ENCODE measurements around the gene SUPT4H1. TPM values are rescaled to one million over a fixed set of nuclear protein-coding genes. Genes with fewer than 3 reads are reported as not detected.
A peak's percentile ranks its signal among the peaks of the same experiment; 100 is the strongest.

SUPT4H1 gene
- total RNA-seq, 2 donors from 2014 or later: 84.0 to 143 TPM

- DNase-seq (ENCODE audit: low spot score) (no peak), ATAC-seq (no peak)
- Mint-ChIP-seq H3K27me3 (no peaks in the 10 kb centered on the region), H3K9me3 (no peaks in the 10 kb centered on the region), H3K4me3 (no peak overlapping the region), H3K36me3 (no peaks in the 10 kb centered on the region), H3K27ac (peak overlapping the region in 1 of 2 donors; percentile 30), H3K4me1 (ENCODE audit: low read depth in 2 of 2) (peaks cover 37 to 42% of the 10 kb centered on the region in 2 donors)
These were observed 23.8 kb upstream of the SUPT4H1 start for GRCh38 chr17:58375811-58376210.

- no peak overlapping the region for H3K27ac Mint-ChIP-seq
- ATAC-seq (no peak), DNase-seq (ENCODE audit: low spot score) (no peak)
- H3K36me3 Mint-ChIP-seq: no peaks in the 10 kb centered on the region
- H3K4me3 Mint-ChIP-seq: no peak overlapping the region
- no peaks in the 10 kb centered on the region for H3K9me3 Mint-ChIP-seq
- no peaks in the 10 kb centered on the region for H3K27me3 Mint-ChIP-seq
- H3K4me1 Mint-ChIP-seq (ENCODE audit: low read depth in 2 of 2): peaks cover 37 to 42% of the 10 kb centered on the region in 2 donors
These were observed 23.3 kb upstream of the SUPT4H1 start for GRCh38 chr17:58375256-58375655.

GRCh38 chr17:58373923-58374322 is 21.9 kb upstream of the SUPT4H1 start:
- Mint-ChIP-seq H3K9me3 (no peaks in the 10 kb centered on the region), H3K27ac (no peak overlapping the region), H3K27me3 (no peaks in the 10 kb centered on the region), H3K36me3 (no peaks in the 10 kb centered on the region), H3K4me3 (no peak overlapping the region), H3K4me1 (ENCODE audit: low read depth in 2 of 2) (peaks cover 35 to 38% of the 10 kb centered on the region in 2 donors)
- ATAC-seq (no peak), DNase-seq (ENCODE audit: low spot score) (no peak)

GRCh38 chr17:58373003-58373402 is 21.0 kb upstream of the SUPT4H1 start:
- H3K27me3 Mint-ChIP-seq: no peaks in the 10 kb centered on the region
- no peak for DNase-seq (ENCODE audit: low spot score)
- no peak for ATAC-seq
- no peaks in the 10 kb centered on the region for H3K9me3 Mint-ChIP-seq
- H3K4me1 Mint-ChIP-seq (ENCODE audit: low read depth in 2 of 2): peaks cover 36 to 37% of the 10 kb centered on the region in 2 donors
- H3K27ac Mint-ChIP-seq: no peak overlapping the region
- no peak overlapping the region for H3K4me3 Mint-ChIP-seq
- H3K36me3 Mint-ChIP-seq: no peaks in the 10 kb centered on the region

- H3K27me3 Mint-ChIP-seq: no peaks in the 10 kb centered on the region
- peaks cover 36 to 42% of the 10 kb centered on the region in 2 donors for H3K4me1 Mint-ChIP-seq (ENCODE audit: low read depth in 2 of 2)
- ATAC-seq: no peak
- no peaks in the 10 kb centered on the region for H3K9me3 Mint-ChIP-seq
- H3K36me3 Mint-ChIP-seq: no peaks in the 10 kb centered on the region
- peak overlapping the region in 1 of 2 donors; percentile 30 for H3K27ac Mint-ChIP-seq
- no peak for DNase-seq (ENCODE audit: low spot score)
- H3K4me3 Mint-ChIP-seq: no peak overlapping the region
These were observed 19.4 kb upstream of the SUPT4H1 start for GRCh38 chr17:58371300-58371950.

- DNase-seq (ENCODE audit: low spot score) (no peak), ATAC-seq (no peak)
- Mint-ChIP-seq H3K4me3 (peak overlapping the region; percentile 68), H3K27me3 (no peaks in the 10 kb centered on the region), H3K36me3 (no peaks in the 10 kb centered on the region), H3K9me3 (no peaks in the 10 kb centered on the region), H3K4me1 (ENCODE audit: low read depth in 2 of 2) (peaks cover 36 to 42% of the 10 kb centered on the region in 2 donors), H3K27ac (peak overlapping the region; percentile 22 to 68)
These were observed 18.7 kb upstream of the SUPT4H1 start for GRCh38 chr17:58370716-58371115.

- no peaks in the 10 kb centered on the region for H3K9me3 Mint-ChIP-seq
- no peaks in the 10 kb centered on the region for H3K27me3 Mint-ChIP-seq
- peaks cover 36 to 42% of the 10 kb centered on the region in 2 donors for H3K4me1 Mint-ChIP-seq (ENCODE audit: low read depth in 2 of 2)
- no peaks in the 10 kb centered on the region for H3K36me3 Mint-ChIP-seq
- peak overlapping the region; percentile 22 to 68 for H3K27ac Mint-ChIP-seq
- peak overlapping the region; percentile 68 for H3K4me3 Mint-ChIP-seq
- peak; percentile 46 to 69 for ATAC-seq
- no peak for DNase-seq (ENCODE audit: low spot score)
These were observed 18.3 kb upstream of the SUPT4H1 start for GRCh38 chr17:58370309-58370708.

GRCh38 chr17:58369214-58370031 is 17.4 kb upstream of the SUPT4H1 start:
- H3K4me3 Mint-ChIP-seq: peak overlapping the region; percentile 67
- H3K27ac Mint-ChIP-seq: peak overlapping the region; percentile 68 to 82
- no peaks in the 10 kb centered on the region for H3K36me3 Mint-ChIP-seq
- H3K27me3 Mint-ChIP-seq: no peaks in the 10 kb centered on the region
- peaks cover 36 to 42% of the 10 kb centered on the region in 2 donors for H3K4me1 Mint-ChIP-seq (ENCODE audit: low read depth in 2 of 2)
- DNase-seq (ENCODE audit: low spot score): no peak
- ATAC-seq: peak in 1 of 2 donors; percentile 29
- no peaks in the 10 kb centered on the region for H3K9me3 Mint-ChIP-seq

GRCh38 chr17:58368860-58369213 is 16.8 kb upstream of the SUPT4H1 start:
- DNase-seq (ENCODE audit: low spot score): no peak
- no peak for ATAC-seq
- Mint-ChIP-seq H3K27me3 (no peaks in the 10 kb centered on the region), H3K27ac (peak overlapping the region; percentile 68 to 82), H3K9me3 (no peaks in the 10 kb centered on the region), H3K4me1 (ENCODE audit: low read depth in 2 of 2) (peaks cover 36 to 45% of the 10 kb centered on the region in 2 donors), H3K4me3 (no peak overlapping the region), H3K36me3 (no peaks in the 10 kb centered on the region)

- peaks cover 32 to 46% of the 10 kb centered on the region in 2 donors for H3K4me1 Mint-ChIP-seq (ENCODE audit: low read depth in 2 of 2)
- peak overlapping the region in 1 of 2 donors; percentile 39 for H3K27ac Mint-ChIP-seq
- no peaks in the 10 kb centered on the region for H3K9me3 Mint-ChIP-seq
- DNase-seq (ENCODE audit: low spot score): no peak
- ATAC-seq: no peak
- no peaks in the 10 kb centered on the region for H3K27me3 Mint-ChIP-seq
- H3K4me3 Mint-ChIP-seq: no peak overlapping the region
- H3K36me3 Mint-ChIP-seq: no peaks in the 10 kb centered on the region
These were observed 15.5 kb upstream of the SUPT4H1 start for GRCh38 chr17:58367461-58367860.

GRCh38 chr17:58365980-58366595 is 14.1 kb upstream of the SUPT4H1 start:
- ATAC-seq (no peak), DNase-seq (ENCODE audit: low spot score) (no peak)
- Mint-ChIP-seq H3K36me3 (no peaks in the 10 kb centered on the region), H3K27ac (no peak overlapping the region), H3K4me1 (ENCODE audit: low read depth in 2 of 2) (peaks cover 20 to 41% of the 10 kb centered on the region in 2 donors), H3K9me3 (no peaks in the 10 kb centered on the region), H3K27me3 (no peaks in the 10 kb centered on the region), H3K4me3 (no peak overlapping the region)

- DNase-seq (ENCODE audit: low spot score): no peak
- H3K27ac Mint-ChIP-seq: no peak overlapping the region
These were observed 13.4 kb upstream of the SUPT4H1 start for GRCh38 chr17:58365185-58365979.

GRCh38 chr17:58364270-58364942 is 12.4 kb upstream of the SUPT4H1 start:
- Mint-ChIP-seq H3K27ac (peak overlapping the region in 1 of 2 donors; percentile 14), H3K9me3 (no peaks in the 10 kb centered on the region), H3K4me3 (no peak overlapping the region), H3K4me1 (ENCODE audit: low read depth in 2 of 2) (peaks cover 6 to 30% of the 10 kb centered on the region in 2 donors), H3K27me3 (no peaks in the 10 kb centered on the region), H3K36me3 (no peaks in the 10 kb centered on the region)
- peak in 1 of 2 donors; percentile 25 for ATAC-seq
- no peak for DNase-seq (ENCODE audit: low spot score)

More at GRCh38 chr17:58365185-58365979, 13.4 kb upstream of the SUPT4H1 start:
- Mint-ChIP-seq H3K4me3 (no peak overlapping the region), H3K4me1 (ENCODE audit: low read depth in 2 of 2) (peaks cover 13 to 35% of the 10 kb centered on the region in 2 donors), H3K36me3 (no peaks in the 10 kb centered on the region), H3K9me3 (no peaks in the 10 kb centered on the region), H3K27me3 (no peaks in the 10 kb centered on the region)
- no peak for ATAC-seq

Data from natural killer cell treated with Interleukin-12 subunit alpha and Interleukin-12 subunit beta and Interleukin-15 and Interleukin-18, amount 100 ng/mL, for 72 hours (primary cell).